ENCODE data around the gene MYT1.

Gene MYT1

DNA sequence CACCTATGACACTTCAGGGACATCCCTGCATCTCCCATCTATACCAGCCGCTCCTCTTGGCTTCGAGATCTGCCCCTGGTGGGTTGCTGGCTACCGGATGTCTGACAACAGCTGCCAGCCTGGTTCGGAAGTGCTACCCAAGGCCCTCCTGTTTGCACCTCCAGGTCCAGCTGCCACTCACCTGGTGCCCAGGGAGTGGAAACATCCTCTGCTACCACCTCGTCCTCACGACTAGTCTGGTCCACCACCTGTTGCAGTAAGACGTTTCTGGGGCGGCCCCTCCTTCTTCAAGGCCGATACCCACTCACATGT is 83.0 kb downstream of the MYT1 start:
- DNase-seq (ENCODE audit: low spot score): no peak

DNA sequence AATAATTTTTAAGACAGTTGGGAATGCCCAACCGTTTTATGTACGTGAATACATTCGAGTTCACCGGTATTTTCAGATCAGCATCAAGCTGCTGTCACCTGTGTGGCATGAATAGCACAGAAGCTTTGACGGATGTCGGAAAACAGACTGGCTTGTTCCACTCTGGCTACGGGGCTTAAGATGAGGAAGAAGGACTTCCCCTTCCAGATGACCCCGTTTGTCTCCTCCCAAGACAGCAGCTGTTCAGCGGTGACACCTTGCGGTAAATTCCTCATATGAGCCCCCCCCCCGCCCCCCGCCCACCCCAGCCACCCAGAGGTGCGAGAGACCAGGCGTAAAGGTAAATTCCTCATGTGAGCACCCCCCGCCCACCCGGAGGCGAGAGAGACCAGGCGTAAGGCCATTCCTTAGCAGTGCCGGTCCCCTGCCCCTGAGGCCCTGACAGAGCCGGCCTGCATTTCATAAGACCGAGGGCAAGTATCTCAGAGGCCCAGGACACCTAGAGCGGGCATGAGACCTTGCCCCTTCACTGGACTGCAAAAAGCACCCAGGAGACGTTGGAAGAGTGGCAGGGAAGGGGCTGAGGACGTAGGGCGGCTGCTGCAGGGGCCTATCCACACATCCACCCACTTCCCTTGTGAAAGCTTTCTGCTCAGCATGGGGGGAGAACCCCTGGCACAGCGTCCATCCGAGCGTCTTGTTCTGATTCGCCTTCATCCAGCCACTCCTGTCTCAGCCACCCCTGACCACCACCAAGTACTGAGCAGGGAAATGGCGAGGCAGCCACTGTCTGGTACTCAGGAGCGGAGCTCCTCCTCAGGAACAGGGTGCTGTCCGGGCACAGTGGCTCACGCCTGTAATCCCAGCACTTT is 84.0 kb downstream of the MYT1 start:
- DNase-seq (ENCODE audit: low spot score): no peak

DNA sequence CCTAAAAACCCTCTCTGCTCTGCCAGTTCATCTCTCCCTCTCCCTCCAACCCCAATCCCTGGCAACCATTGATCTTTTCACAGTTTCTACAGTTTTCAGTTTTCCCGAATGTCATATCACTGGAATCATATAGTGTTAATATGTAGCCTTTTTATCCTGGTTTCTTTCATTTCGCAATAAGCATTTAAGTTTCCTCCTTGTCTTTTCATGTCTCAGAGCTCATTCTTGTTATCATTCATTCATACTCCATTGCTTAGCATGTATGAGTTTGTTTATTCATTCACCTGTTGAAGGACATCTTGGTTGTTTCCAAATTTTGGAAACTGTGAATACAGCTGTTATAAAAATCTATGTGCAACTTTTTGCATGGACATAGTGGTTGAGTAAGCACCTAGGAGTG is 85.8 kb downstream of the MYT1 start:
- no peak for DNase-seq (ENCODE audit: low spot score)

DNA sequence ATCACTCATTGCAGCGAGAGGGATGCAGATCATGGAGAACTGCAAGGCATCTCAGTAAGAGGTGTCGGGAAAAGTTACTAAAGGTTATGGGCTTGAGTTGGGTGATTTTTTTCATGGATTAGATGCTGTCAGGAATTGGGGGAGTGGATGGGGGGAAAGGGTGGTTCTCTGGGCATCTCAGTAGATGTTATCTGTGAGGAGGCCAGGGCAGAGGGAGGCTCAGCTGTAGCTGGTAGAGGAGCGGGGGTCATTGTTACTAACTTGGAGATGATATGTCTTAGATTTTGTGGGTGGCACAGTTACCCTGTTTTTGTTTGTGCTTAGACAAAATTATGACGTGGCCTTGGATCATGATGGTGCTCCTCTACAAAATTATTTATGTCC is 88.7 kb downstream of the MYT1 start:
- DNase-seq (ENCODE audit: low spot score): no peak

DNA sequence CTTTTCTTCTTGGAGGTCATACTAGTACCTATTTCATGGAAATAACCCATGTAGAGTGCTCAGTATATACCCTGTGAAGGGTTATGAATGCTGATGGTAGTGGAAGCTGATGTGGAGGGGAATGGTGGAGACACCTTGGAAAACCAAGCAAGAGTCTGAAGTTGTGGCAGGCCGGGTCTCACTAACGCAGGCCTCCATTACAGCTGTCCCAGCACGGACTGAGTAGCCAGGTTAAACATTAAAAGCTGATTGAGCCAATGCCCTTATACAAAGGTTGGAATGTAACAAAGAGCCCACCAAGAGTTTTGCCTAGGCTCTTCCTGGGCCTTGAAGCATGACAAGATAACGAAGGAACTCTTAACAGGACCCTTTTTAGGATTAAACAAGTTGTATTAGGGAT is 89.2 kb downstream of the MYT1 start:
- no peak for DNase-seq (ENCODE audit: low spot score)

DNA sequence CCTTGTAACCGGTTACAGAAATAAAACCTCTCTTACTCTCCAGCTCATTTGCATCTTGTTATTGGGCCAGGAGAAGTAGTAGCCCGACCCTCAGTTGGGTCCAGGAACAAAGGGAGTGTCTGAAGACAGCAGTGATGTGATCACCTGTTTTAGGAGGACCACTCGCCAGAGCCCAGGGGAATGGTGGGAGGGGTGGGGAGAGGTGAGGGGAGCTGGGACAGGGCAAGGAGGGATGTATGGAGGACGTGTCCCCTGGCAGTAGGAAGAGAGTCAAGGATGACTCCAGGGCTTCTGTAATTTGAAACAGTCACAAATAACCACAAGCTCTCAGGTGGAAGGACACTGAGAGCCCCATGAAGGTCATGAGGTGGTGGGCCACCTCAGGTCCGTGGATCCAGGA is 89.9 kb downstream of the MYT1 start:
- no peak for DNase-seq (ENCODE audit: low spot score)

DNA sequence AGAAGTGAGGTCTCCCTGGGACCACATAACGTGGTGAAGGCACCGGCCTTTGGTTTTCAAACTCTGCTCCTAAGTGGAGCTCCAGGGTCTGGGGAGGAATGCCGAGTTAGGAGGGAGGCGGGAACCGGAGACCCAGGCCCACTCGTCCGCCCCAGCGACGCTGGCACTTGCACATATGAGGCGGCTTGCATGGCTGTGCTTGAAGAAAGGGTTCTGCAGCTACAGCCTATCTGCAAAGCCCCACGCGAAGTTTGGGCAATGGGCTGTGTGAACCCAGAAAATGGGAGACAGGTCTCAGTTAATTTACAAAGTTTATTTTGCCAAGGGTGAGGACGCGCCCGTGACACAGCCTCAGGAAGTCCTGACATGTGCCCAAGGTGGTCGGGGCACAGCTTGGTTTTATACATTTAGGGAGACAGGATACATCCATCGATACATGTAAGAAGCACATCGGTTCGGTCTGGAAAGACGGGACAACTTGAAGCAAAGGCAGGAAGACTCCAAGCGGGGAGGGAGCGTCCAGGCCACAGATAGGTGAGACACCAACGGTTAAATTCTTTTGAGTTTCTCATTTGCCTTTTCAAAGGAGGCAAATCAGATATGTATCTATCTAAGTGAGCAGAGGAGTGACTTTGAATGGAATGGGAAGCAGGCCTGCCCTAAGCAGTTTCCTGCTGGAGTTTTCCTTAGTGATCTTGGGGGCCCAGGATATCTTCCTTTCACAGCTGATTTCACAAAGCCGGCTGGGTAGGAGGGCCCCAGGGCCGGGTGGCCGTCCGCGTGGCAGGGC is 90.5 kb downstream of the MYT1 start:
- DNase-seq (ENCODE audit: low spot score): no peak

DNA sequence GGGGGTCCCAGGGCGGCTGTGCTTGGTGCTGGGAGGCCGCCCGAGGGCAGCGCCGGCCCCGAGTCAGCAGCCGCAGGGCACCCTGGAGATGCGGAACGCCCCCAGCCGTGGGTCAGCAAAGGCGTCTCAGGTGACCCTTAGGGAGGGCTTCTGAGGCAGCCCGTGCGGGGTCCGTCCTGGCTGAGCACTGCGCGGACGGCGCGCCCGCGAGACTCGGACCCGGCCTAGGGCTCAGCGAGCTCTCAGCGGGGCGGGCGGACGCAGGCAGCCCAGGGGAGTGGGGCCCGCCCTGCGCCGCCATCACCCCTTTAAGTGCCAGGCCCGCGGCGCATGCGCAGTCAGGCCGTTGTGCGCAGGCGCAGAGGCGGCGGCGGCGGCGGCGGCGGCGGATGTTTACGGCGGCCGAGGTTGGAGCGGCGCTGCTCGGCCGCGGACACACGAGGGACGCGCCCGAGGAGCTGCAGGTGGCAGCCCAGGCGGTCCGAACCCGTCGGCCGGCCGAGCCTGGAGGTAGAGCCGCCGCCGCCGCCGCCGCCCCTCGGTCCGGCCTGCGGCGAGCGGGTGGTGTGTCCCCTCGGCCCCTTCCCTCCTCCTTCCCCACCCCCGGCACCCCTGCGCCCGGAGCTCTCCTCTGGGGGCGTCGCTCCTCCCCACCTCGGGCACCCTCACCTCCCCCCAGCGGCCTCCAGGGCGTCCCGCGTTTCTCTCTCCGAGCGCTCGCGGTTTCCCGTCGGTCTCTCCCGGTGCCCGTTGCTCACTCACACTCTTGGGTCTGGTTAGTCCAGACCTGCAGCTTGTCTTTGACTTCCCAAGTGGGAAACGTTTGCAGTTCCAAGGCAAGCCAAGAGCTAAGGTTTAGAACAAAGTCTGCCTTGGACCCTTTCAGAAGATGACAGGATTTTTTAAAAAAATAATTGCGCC is 91.4 kb downstream of the MYT1 start, which contains the start of gene PCMTD2:
Gene PCMTD2 (plus strand): TSS at position 388 of the 921 bp plus-strand sequence. CDS start 4,218 bp downstream, outside the sequence.
- DNase-seq (ENCODE audit: low spot score): peak; percentile 94

DNA sequence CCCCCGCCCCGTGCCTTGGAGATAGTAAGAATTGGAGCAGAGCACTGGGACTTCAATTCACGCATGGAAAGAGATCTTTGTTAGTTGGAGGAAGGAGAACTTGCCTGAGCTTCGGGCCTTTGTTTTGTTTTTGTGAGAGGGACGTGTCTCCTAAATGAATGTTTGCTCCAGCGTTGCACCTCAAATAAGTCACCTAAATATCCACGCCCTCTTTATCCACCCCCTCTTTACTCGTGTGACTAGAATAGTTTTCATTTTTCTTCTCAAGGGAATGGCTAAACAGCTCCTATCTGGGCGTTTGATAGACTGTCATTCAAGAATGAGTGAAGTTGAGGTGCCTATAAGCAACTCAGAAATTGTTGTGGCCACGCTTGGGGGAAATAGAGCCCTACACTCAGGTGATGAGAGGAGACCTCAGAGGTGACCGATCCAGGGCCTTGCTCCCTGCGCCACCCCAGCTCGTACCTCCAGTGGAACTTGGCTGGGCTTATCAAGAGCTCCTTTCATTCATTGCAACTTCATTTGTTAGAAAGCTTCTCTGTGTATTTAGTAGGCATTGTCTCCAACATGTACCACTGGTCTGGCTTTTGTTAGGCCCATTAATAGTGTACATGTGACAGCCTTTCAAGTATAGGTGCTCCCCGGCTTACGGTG is 92.2 kb downstream of the MYT1 start:
- peak; percentile 54 for DNase-seq (ENCODE audit: low spot score)

DNA sequence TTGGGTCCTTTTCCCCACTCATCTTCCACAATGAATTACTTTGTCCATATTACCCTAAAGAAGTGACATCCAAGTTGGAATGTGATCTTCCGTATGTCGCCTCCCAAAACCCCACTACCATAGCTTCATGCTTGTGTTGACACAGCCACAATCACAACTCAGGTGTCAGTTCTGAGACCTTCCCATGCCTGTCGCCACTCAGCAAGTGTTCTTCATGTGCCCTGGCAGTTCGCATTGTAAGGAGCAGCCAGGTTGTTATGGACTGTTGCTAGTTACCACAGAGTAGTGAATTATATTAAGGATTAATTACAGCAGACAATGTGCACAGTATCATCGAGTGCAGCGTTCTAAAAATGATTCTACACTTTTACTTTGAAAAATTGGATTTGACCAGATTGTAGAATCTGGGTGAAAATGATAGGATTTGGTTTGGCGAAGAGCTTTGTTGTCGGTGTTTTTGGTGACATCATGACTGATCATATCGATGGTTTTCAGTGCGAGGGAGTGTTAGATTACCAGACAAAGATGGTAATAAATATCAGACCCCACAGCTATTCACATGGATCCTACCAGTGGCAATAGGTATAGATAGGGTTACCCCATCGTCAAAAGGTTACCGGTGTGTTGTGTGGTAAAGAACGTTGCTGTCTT is 93.0 kb downstream of the MYT1 start:
- DNase-seq (ENCODE audit: low spot score): no peak

DNA sequence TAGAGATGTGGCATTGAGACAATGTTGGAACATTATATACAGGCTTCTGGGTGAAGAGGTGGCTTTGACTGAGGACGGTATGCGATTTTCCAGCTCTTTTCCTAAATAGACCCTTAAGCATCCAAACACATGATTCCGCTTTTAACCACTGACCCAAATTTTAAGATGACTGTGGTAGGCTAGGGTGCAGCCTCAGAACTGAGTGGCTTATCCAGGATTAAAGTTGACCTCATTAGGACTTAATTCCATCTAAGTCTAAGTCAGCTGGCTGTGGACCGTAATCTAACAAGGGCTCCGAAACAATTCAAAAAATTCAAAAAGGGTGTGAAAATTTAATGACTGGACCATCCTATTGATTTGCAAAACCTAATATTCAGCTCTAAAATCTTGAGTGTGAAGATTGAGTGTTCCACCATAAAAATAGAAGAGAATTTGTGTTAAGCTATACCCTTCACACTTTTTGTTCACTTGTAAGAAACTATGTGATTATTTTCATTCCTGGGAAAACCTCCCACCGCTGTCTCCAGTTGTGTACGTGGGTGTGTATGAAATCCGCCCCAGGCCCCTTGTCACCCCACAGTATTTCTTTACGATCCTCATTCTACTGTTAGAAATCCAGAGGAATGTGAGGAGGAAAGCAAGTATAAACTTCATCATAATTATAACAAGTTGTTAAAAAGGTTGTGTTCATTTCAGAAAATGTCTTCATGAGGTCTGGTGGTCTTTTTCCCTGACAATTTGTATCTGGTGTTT is 94.0 kb downstream of the MYT1 start:
- no peak for DNase-seq (ENCODE audit: low spot score)

DNA sequence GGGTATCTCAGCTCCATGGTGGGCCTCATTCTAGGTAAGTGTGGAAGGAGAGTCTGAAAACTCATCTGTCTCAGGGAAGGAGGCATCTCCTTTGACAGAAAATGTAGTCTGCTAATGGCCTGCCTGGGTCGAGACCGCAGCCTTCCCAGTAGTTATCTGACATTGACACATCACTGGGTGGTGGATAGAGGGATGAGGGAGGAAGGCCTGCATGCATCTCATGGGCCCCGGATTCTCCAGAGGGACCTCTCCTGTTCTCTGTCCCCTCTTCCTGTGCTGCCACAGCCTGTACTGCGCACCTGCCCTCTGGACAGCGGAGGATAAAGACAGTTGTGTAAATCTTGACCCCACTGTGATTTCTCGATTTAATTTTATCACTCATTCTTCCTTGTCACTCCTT is 96.0 kb downstream of the MYT1 start:
- no peak for DNase-seq (ENCODE audit: low spot score)

DNA sequence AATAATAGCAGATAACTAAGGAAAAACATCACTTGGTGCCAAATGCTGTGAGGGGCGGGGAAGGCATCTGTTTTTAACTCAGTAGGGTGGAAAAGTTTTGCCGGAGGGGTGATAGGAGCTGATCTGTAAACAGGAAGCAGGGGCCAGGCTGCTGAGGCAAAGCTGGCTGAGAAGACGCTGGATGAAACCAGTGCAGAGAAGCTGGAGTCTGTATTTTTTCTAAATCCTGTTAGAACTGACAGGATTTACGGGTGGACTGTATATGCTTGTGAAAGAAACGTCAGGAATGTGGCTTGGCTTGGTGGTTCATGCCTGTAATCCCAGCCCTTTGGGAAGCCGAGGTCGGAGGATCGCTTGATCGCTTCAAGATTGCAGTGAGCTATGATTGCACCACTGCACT is 96.9 kb downstream of the MYT1 start:
- DNase-seq (ENCODE audit: low spot score): peak; percentile 61

DNA sequence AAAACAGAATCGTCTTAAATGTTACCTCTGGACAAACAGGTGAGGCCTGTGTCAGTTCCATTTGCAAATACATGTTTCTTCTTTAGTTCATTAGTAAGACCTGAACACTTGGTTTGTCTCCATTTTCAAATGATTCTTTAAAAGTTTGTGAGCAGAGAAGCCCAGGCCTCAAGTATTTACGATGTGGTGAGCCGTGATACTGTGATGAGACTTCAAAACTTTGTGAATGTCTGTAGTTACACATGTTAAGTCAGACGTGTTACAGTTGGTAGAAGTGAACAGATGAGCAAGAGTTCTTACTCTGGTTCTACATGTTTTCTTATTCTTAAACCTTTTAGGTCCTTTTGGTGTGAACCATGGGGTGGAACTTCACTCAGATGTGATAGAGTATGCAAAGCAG is 99.8 kb downstream of the MYT1 start:
- no peak for DNase-seq (ENCODE audit: low spot score)

DNA sequence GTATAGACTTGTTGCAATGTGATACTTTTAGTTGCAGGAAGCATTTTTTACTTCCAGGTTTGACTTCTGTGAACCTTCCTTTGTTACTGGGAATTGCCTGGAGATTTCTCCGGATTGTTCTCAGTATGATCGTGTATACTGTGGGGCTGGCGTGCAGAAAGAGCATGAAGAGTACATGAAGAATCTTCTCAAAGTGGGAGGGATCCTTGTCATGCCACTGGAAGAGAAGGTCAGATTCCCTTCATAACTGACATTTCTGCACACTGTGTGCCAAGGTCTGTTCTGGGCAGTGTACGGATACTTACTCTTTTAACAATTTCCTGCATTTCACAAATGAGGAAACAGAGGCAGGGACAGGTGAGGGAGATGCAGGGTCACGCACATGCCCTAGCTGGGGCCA is 100.9 kb downstream of the MYT1 start:
- DNase-seq (ENCODE audit: low spot score): no peak

DNA sequence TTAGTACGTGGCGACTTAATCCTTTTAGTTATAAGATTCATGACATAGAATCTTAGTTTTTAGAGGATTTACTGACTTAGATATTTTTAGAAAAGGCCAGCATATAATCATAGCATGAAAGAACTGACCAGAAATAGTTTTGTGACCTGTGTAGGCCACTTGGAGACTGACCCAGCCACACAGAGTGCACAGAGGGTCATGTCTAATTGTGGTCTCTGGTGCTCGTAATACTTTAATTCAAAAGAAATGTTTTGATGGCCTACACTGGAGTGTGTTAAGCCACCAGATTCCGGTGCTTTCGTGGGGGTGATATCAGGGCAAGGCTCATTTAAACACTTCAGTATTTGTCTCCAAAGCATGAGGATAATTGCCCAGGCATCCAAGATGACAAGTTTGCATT is 102.7 kb downstream of the MYT1 start:
- no peak for DNase-seq (ENCODE audit: low spot score)

DNA sequence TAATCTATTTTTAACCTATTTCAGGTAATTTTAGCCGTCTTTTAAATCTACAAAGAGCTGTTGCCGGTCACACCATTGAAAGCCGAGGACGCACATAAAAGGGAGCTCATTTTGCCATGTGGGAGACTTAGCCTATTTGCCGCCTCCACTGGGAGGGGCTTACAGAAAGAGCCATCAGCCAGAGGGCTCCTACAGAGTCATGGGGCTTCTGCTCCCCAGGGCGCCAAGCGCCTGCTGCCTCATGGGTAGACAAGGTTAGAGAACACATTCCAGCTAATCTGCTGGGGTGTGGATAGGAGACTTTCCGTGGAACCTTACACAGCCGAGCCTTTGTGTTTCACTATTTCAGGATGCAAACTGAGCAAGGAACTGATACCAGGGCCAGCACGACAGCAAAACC is 103.9 kb downstream of the MYT1 start:
- no peak for DNase-seq (ENCODE audit: low spot score)

DNA sequence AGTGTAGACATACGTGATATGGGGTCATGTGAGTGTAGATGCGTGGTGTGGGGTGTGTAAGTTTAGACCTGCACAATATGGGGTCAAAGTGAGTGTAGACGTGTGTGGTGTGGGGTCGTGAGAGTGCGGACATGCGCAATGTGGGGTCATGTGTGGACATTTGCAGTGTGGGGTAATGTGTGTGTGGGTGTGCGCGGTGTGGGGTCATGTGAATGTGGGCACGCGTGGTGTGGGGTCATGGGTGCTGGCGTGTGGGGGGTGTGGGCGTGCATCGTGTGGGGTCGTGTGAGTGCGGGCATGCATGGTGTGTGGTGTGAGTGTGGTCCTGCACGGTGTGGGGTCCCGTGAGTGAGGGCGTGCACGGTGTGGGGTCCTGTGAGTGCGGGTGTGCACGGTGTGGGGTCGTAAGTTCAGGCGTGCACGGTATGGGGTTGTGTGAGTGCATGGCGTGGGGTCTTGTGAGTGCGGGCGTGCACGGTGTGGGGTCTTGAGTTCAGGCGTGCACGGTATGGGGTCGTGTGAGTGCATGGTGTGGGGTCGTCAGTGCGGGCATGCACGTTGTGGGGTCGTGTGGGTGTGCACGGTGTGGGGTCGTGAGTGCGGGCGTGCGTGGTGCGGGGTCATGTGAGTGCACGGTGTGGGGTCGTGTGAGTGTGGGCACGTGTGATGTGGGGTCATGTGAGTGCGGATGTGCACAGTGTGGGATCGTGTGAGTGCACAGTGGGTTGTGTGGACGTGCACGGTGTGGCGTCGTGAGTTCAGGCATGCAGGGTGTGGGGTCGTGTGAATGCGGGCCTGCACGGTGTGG is 105.6 kb downstream of the MYT1 start:
- DNase-seq (ENCODE audit: low spot score): no peak

DNA sequence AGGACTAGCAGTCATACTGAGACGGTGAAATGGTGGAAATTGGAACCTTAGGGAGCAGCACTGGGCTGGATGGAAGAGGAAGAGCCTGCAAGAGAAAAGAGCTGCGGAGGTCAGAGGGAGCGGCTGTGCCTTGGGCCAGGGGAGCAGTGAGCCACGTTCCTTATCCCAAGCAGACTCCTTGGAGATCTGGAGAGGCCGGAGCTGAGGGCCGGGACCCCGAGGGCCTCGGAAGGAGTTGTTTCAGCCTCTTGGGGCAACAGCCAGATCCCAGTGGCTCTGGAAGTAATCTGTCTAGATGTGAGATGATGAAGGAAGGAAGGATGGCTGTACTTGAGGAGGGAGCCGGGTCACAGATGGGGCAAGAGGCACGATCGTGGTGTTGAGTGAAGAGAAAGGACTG is 107.4 kb downstream of the MYT1 start:
- no peak for DNase-seq (ENCODE audit: low spot score)

DNA sequence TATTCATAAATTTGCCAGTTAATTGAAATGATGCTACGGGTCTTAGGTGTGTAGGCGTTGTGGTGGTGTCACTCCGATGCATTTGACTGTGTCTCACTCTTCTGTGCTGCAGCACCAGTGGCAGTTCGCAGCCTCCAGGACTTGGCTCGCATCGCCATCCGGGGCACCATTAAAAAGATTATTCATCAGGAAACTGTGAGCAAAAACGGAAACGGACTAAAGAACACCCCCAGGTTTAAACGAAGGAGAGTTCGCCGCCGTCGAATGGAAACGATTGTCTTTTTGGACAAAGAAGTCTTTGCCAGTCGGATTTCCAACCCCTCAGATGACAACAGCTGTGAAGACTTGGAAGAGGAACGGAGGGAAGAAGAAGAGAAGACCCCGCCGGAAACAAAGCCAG is 108.9 kb downstream of the MYT1 start:
- no peak for DNase-seq (ENCODE audit: low spot score)
